Heart right ventricle (tissue), 16 donors: ENCODE results near the gene BBS5. TPM values are rescaled to one million over a fixed set of nuclear protein-coding genes. Genes with fewer than 3 reads are reported as not detected.
"Not testable (repeated sequence)": the region's sequence is repeated elsewhere in the genome, so short reads cannot be mapped to it uniquely, and the experiment has no call there.

ENCODE experiments used
- ATAC-seq, 8 donors: fragments of 200-7000 bp; cut with Tn5 transposase; one replicate each; pipeline ENCODE4 v1.9.1; 2020; ENCODE audit warnings: mild to moderate bottlenecking in 8 of 8, moderate library complexity in 8 of 8, moderate number of reproducible peaks in 1 of 8
- DNase-seq, 2 donors: peaks; one replicate each; pipeline ENCODE4 v3.0.0-alpha.2; 2020
- H3K27ac ChIP-seq, 10 donors: fragments of 200-600 bp; sonication (generic) in 2 of 10; one replicate each; pipeline versions ENCODE4 v1.5.0 to v1.8.0; 2020 to 2022; ENCODE audit warnings: mild to moderate bottlenecking in 3 of 10
- H3K27me3 ChIP-seq, 7 donors: fragments of 200-600 bp; one replicate each; pipeline ENCODE4 v1.8.0; 2021 to 2022; ENCODE audit warnings: mild to moderate bottlenecking in 2 of 7
- H3K36me3 ChIP-seq, 9 donors: fragments of 200-600 bp; sonication (generic) in 1 of 9; one replicate each; pipeline versions ENCODE4 v1.5.0 to v1.8.0; 2020 to 2022; ENCODE audit warnings: mild to moderate bottlenecking in 2 of 9
- H3K4me1 ChIP-seq, 9 donors: fragments of 200-600 bp; sonication (generic) in 1 of 9; one replicate each; pipeline versions ENCODE4 v1.5.0 to v1.8.0; 2020 to 2022; ENCODE audit warnings: mild to moderate bottlenecking in 4 of 9
- H3K4me3 ChIP-seq, 10 donors: fragments of 200-600 bp; sonication (generic) in 2 of 10; one replicate each; pipeline versions ENCODE4 v1.5.0 to v1.8.0; 2020 to 2022; ENCODE audit warnings: mild to moderate bottlenecking in 7 of 10, moderate library complexity in 2 of 10
- H3K9me3 ChIP-seq, 11 donors: fragments of 200-600 bp in 10 of 11; sonication (generic) in 2 of 11; one replicate each; pipeline versions ENCODE4 v1.5.0 to v1.8.0; 2013 to 2022; ENCODE audit warnings: mild to moderate bottlenecking in 2 of 11, control low read depth in 1 of 11, moderate library complexity in 1 of 11
- CTCF ChIP-seq, 9 donors: fragments of 200-600 bp; sonication (generic) in 2 of 9; IDR thresholded peaks; one replicate each; pipeline versions ENCODE4 v1.5.0 to v1.8.0; 2021 to 2022; ENCODE audit warnings: antibody characterized with exemption in 9 of 9, mild to moderate bottlenecking in 5 of 9, moderate library complexity in 1 of 9
- WGBS, 2 donors: extraction: QIAGEN DNeasy Blood & Tissue Kit; methylation state at CpG; one replicate each; pipeline ENCODE4 v1.1.7; 2013; ENCODE audit warnings: inconsistent platforms in 1 of 2; 5-methylcytosine and 5-hydroxymethylcytosine counted together
- intact Hi-C, 10 donors: fragments of 100-400 bp; cut with DNase I; formaldehyde crosslinking; loops; one replicate each; pipeline versions ENCODE4 v1.11.1 to v1.14.2; 2022
- long read RNA-seq, 3 donors: library from polyadenylated mRNA; unstranded; transcript quantifications; one replicate each; pipeline ENCODE4 v2.0.0, GENCODE V29; 2020 to 2021
- polyA plus RNA-seq, 2 donors: library from polyadenylated mRNA; stranded (reverse); fragments of 200-250 nt; gene quantifications; one replicate each; pipeline ENCODE4 v1.2.3, GENCODE V29; 2013
- total RNA-seq, 10 donors: library from RNA; stranded (reverse); fragmentation: NEBNext Ultra II Directional in 3 of 10; extraction: Animal tissue kit (Norgen Biotek cat#: 25700) in 3 of 10; gene quantifications; one replicate each; pipeline versions ENCODE4 v1.2.1 to v1.2.4, GENCODE V29; 2021 to 2023
- donor health status: Arrhythmogenic right ventricular cardiomyopathy.
- donor health status: ischemic (EF 13 %, LVEDD 7.1; RV severe dilation, severe dysfunction).
- donor health status: healthy with polysubstance abuse.
- donor health status: DM: no; HTN: yes; CAD: no.
- donor health status: DM: no; HTN: no; CAD: no.
- donor health status: ischemic (EF 25% LVEDD 6.9; RV normal size, moderate dysfunction).
- donor health status: ischemic (EF 25% LVEDD 5.7; RV mildly dilated, moderate dysfunction).
- donor health status: healthy.
- donor health status: DM: yes; HTN: yes; CAD: no.
- donor health status: Ischemic cardiomyopathy.
- donor health status: ischemic (EF 35%, LVEDD 5.7; RV mildly dilated, moderate dysfunction).
- donor health status: nonischemic (EF 11% LVEDD 7.7; RV severe dilation, severe dysfunction).
- donor health status: DM: yes; HTN: yes; CAD: no.
- donor health status: PGD.
- donor health status: ischemic (EF 29% LVEDD 5.4; RV normal size, mild dysfunction).
- donor health status: nonischemic (EF 23%, LVEDD 6.1; RV moderate dilation, normal function).

The BBS5 gene
- 10 to 100 TPM in 1 of 10 donors, 1 to 10 TPM in 9; 6.3 to 10.3 (median 9.0) TPM for total RNA-seq
- polyA plus RNA-seq, result 1 to 10 TPM; 4.7 to 5.9 TPM
- long read RNA-seq, donor 1, partial matches to known transcripts, result 0 of 1 reads
- long read RNA-seq, donor 1, other reads (novel, unspliced or antisense), result 0 of 1 reads
- long read RNA-seq, donor 2, partial matches to known transcripts, result 1 of 2 reads
- long read RNA-seq, donor 2, other reads (novel, unspliced or antisense), result 1 of 2 reads
- long read RNA-seq, donor 3, partial matches to known transcripts, result 1 of 1 reads
- long read RNA-seq, donor 3, other reads (novel, unspliced or antisense), result 0 of 1 reads

- DNase-seq (peak; percentile 84), ATAC-seq (peak; percentile 94 to 98 (median 97))
- Histone ChIP-seq H3K27ac (peak within 1 kb of the TSS in 9 of 10 donors; percentile 48 to 85 (median 71)), H3K4me3 (peak within 1 kb of the TSS; percentile 59 to 92 (median 82)), H3K27me3 (no peaks in the 10 kb centered on the region), H3K36me3 (peaks cover 0 to 29% (median 7%) of the 10 kb centered on the region in 9 donors), H3K9me3 (no peaks in the 10 kb centered on the region), H3K4me1 (peaks cover 0 to 21% (median 9%) of the 10 kb centered on the region in 9 donors)
- TF ChIP-seq CTCF (IDR thresholded peaks at IDR 0.05), result peak; percentile 20 to 75 (median 41)
- 0 to 1% methylated on average over 71 of the region's 71 CpGs for WGBS, 2 donors
- intact Hi-C loops, result no loop called here
Measured at GRCh38 chr2:169479257-169480078, at the start of gene BBS5. Gene BBS5 (plus strand): TSS chr2:169479494. CDS start chr2:169479554, 60 bp downstream.

- H3K4me1 ChIP-seq, H3K27me3 ChIP-seq, ATAC-seq, intact Hi-C loops, DNase-seq, H3K4me3 ChIP-seq, H3K36me3 ChIP-seq, H3K27ac ChIP-seq: not testable (repeated sequence)
- peaks cover 0 to 12% (median 0%) of the 10 kb centered on the region in 11 donors for H3K9me3 ChIP-seq
Measured at GRCh38 chr2:169431772-169432171, 47.5 kb upstream of the BBS5 start.

- WGBS, 2 donors, result 52 to 70% methylated on average over 1 of the region's 1 CpG
- H3K9me3 ChIP-seq, result peaks cover 0 to 12% (median 0%) of the 10 kb centered on the region in 11 donors
- H3K36me3 ChIP-seq, intact Hi-C loops, DNase-seq, H3K4me3 ChIP-seq, H3K4me1 ChIP-seq, ATAC-seq, H3K27ac ChIP-seq: not testable (repeated sequence)
- H3K27me3 ChIP-seq, result peaks cover 0 to 10% (median 0%) of the 10 kb centered on the region in 7 donors
Measured at GRCh38 chr2:169434236-169434635, 45.1 kb upstream of the BBS5 start.

- intact Hi-C loops, result no loop called here
- no peaks in the 10 kb centered on the region for H3K4me1 ChIP-seq
- no peak overlapping the region for H3K27ac ChIP-seq
- DNase-seq, result no peak
- ATAC-seq, result no peak
- H3K9me3 ChIP-seq, result no peaks in the 10 kb centered on the region
- WGBS, 2 donors, result 76 to 81% methylated on average over 3 of the region's 3 CpGs
- no peak for TF ChIP-seq CTCF (IDR thresholded peaks at IDR 0.05)
- no peak overlapping the region for H3K4me3 ChIP-seq
- H3K27me3 ChIP-seq, result peaks cover 0 to 35% (median 12%) of the 10 kb centered on the region in 7 donors
- H3K36me3 ChIP-seq, result no peaks in the 10 kb centered on the region
Measured at GRCh38 chr2:169438466-169439072, 40.7 kb upstream of the BBS5 start.

- Histone ChIP-seq H3K27ac (no peak overlapping the region), H3K36me3 (no peaks in the 10 kb centered on the region), H3K9me3 (no peaks in the 10 kb centered on the region), H3K4me1 (no peaks in the 10 kb centered on the region), H3K4me3 (no peak overlapping the region), H3K27me3 (peaks cover 0 to 35% (median 12%) of the 10 kb centered on the region in 7 donors)
- intact Hi-C loops, result no loop called here
- ATAC-seq (no peak), DNase-seq (no peak)
- 81 to 83% methylated on average over 3 of the region's 3 CpGs for WGBS, 2 donors
- no peak for TF ChIP-seq CTCF (IDR thresholded peaks at IDR 0.05)
Measured at GRCh38 chr2:169439900-169440299, 39.4 kb upstream of the BBS5 start.
